Neutrophil (primary cell): ENCODE data around the gene ZNF90.
"Not testable (repeated sequence)": the region's sequence is repeated elsewhere in the genome, so short reads cannot be mapped to it uniquely, and the experiment has no call there.

Experiments used
- H3K27ac ChIP-seq: fragments of 200-600 bp; sonication (generic); 2 replicates; pipeline ENCODE4 v1.5.1; 2016; ENCODE audit warnings: mild to moderate bottlenecking, moderate library complexity
- H3K27me3 ChIP-seq: fragments of 200-600 bp; sonication (generic); 2 replicates; pipeline ENCODE4 v1.6.0; 2016; ENCODE audit warnings: mild to moderate bottlenecking
- H3K36me3 ChIP-seq: fragments of 200-600 bp; sonication (generic); 2 replicates; pipeline ENCODE4 v1.5.1; 2017
- H3K4me1 ChIP-seq, 2 experiments: fragments of 200-600 bp in 1 of 2; sonication (generic) in 1 of 2; 1 replicate in 1 of 2; 2 replicates in 1 of 2; pipeline versions ENCODE4 v1.5.1 to v1.6.1; 2013 to 2016; ENCODE audit warnings: low read depth in 1 of 2, low read length in 1 of 2, mild to moderate bottlenecking in 1 of 2, moderate library complexity in 1 of 2; ENCODE audit not compliant: control insufficient read depth in 1 of 2, insufficient read depth in 1 of 2
- H3K4me3 ChIP-seq, 2 experiments: fragments of 200-600 bp in 1 of 2; sonication (generic) in 1 of 2; 1 replicate in 1 of 2; 2 replicates in 1 of 2; pipeline ENCODE4 v1.5.1; 2013 to 2016; ENCODE audit warnings: low read depth in 1 of 2, low read length in 1 of 2, mild to moderate bottlenecking in 1 of 2, moderate library complexity in 1 of 2
- H3K9me3 ChIP-seq: fragments of 200-600 bp; sonication (generic); 2 replicates; pipeline ENCODE4 v1.5.1; 2016
- TF ChIP-seq, protein P1 (sequence below): fragments of 200-600 bp; sonication (generic); IDR thresholded peaks from 2 replicates; pipeline ENCODE4 v1.5.1; 2016; ENCODE audit warnings: antibody characterized with exemption

The ZNF90 gene

DNA sequence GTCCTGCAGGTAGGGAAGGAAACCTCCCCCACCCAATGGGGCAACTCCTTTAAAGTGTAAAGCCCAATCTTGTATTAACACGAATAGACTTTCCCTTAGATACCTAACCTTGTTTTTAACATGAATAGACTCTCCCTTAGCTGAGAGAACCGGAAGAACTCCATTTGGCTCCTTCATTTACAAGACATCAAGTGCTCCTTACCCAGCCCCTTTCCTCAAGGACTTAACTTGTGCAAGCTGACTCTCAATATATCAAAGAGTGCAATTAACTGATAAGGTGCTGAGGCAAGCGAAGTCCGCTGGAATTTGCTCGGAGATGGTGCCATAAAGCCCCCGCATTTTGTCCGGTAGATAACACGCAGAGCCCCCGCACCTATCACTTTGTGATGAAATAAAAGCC is 9.9 kb upstream of the ZNF90 start:
- no peak overlapping the region for H3K4me3 ChIP-seq
- H3K27me3 ChIP-seq = peaks cover 11% of the 10 kb centered on the region
- no peak overlapping the region for H3K27ac ChIP-seq
- H3K9me3 ChIP-seq = peaks cover 14% of the 10 kb centered on the region
- no peaks in the 10 kb centered on the region for H3K4me1 ChIP-seq
- H3K36me3 ChIP-seq = no peaks in the 10 kb centered on the region
- TF ChIP-seq, protein P1, sequence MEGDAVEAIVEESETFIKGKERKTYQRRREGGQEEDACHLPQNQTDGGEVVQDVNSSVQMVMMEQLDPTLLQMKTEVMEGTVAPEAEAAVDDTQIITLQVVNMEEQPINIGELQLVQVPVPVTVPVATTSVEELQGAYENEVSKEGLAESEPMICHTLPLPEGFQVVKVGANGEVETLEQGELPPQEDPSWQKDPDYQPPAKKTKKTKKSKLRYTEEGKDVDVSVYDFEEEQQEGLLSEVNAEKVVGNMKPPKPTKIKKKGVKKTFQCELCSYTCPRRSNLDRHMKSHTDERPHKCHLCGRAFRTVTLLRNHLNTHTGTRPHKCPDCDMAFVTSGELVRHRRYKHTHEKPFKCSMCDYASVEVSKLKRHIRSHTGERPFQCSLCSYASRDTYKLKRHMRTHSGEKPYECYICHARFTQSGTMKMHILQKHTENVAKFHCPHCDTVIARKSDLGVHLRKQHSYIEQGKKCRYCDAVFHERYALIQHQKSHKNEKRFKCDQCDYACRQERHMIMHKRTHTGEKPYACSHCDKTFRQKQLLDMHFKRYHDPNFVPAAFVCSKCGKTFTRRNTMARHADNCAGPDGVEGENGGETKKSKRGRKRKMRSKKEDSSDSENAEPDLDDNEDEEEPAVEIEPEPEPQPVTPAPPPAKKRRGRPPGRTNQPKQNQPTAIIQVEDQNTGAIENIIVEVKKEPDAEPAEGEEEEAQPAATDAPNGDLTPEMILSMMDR = no peak

GRCh38 chr19:20068559-20068958 is 9.2 kb upstream of the ZNF90 start:
- H3K27me3 ChIP-seq = peaks cover 11% of the 10 kb centered on the region

GRCh38 chr19:20070691-20071090 is 7.1 kb upstream of the ZNF90 start:
- H3K9me3 ChIP-seq = peaks cover 14% of the 10 kb centered on the region
- TF ChIP-seq, protein P1 = no peak

More at GRCh38 chr19:20068559-20068958, 9.2 kb upstream of the ZNF90 start:
- not testable (repeated sequence) for H3K4me3 ChIP-seq, H3K27ac ChIP-seq, H3K36me3 ChIP-seq, H3K4me1 ChIP-seq
- peaks cover 14% of the 10 kb centered on the region for H3K9me3 ChIP-seq

DNA sequence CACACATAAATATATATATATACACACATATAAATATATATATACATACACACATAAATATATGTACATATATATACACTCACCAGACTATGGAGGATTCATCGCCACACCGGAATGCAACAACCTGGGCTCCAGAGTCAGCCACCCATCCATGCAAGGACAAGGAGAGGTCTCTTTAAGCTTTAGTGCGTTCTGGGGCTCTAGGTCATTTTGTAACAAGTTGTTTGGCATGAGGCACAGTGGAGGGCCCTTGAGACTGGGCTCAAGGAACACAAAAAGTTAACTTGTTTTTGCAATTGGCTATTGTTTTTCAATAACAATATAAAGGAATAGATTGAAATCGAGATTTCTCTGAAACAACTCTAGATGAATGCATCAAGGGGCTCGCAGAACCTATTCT is 4.9 kb upstream of the ZNF90 start:
- no peaks in the 10 kb centered on the region for H3K9me3 ChIP-seq
- TF ChIP-seq, protein P1 = no peak
- peaks cover 7% of the 10 kb centered on the region for H3K27me3 ChIP-seq
- peaks cover 3 to 5% of the 10 kb centered on the region in 2 experiments for H3K4me1 ChIP-seq
- H3K36me3 ChIP-seq = no peaks in the 10 kb centered on the region
- H3K4me3 ChIP-seq = no peak overlapping the region
- no peak overlapping the region for H3K27ac ChIP-seq

More at GRCh38 chr19:20070691-20071090, 7.1 kb upstream of the ZNF90 start:
- H3K4me1 ChIP-seq = no peaks in the 10 kb centered on the region
- H3K27me3 ChIP-seq = peaks cover 11% of the 10 kb centered on the region
- no peaks in the 10 kb centered on the region for H3K36me3 ChIP-seq
- H3K4me3 ChIP-seq = no peak overlapping the region
- no peak overlapping the region for H3K27ac ChIP-seq

DNA sequence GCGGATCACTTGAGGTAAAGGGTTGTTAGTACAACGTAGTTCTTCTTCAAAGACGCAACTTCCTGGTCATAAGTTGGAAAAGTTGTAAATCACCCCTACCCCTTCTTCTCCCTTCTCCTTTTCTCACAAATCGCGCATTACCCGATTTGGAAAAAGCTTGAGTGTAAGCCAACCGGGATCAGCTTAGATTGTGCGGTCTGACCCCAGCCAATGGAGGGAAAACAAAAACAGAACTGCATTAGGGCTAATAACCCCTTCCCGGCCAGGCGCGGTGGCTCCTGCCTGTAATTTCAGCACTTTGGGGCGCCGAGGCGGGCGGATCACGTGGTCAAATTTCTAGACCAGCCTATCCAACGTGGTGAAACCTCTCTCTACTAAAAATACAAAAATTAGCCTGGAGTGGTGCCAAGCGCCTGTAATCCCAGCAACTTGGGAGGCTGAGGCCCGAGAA is 806 bp downstream of the ZNF90 start:
- H3K27me3 ChIP-seq = no peaks in the 10 kb centered on the region
- peak overlapping the region; percentile 59 to 74 for H3K4me3 ChIP-seq
- no peaks in the 10 kb centered on the region for H3K36me3 ChIP-seq
- peak overlapping the region; percentile 63 for H3K27ac ChIP-seq
- TF ChIP-seq, protein P1 = no peak
- H3K9me3 ChIP-seq = no peaks in the 10 kb centered on the region
- H3K4me1 ChIP-seq = peaks cover 15 to 18% of the 10 kb centered on the region in 2 experiments

- Histone ChIP-seq H3K27ac (no peak overlapping the region), H3K4me3 (no peak overlapping the region), H3K36me3 (no peaks in the 10 kb centered on the region), H3K9me3 (no peaks in the 10 kb centered on the region), H3K4me1 (peaks cover 15 to 18% of the 10 kb centered on the region in 2 experiments), H3K27me3 (no peaks in the 10 kb centered on the region)
- TF ChIP-seq, protein P1 = no peak
These were observed 1.7 kb downstream of the ZNF90 start for GRCh38 chr19:20079476-20079875.
